ENCODE results near the gene QDPR.

- TF ChIP-seq CTCF (IDR thresholded peaks at IDR 0.05) (no peak), POLR2A (IDR thresholded peaks at IDR 0.05) (no peak), EP300 (IDR thresholded peaks at IDR 0.05) (no peak)
Measured at GRCh38 chr4:17561195-17561909, 49.5 kb upstream of the QDPR start.

All from ovary (tissue), 3 donors.